Measurements from ENCODE around the gene ATP5MG.

GRCh38 chr11:118435290-118435892, 34.0 kb downstream of the ATP5MG start:
- TF ChIP-seq CTCF (conservative IDR thresholded peaks at IDR 0.05) (no peak), EZH2 (IDR thresholded peaks at IDR 0.05; ENCODE audit: low read depth) (no peak)

Data from PC-9 (cell line).